OCI-LY7 (cell line): Measurements from ENCODE around the gene ETV1.

Experiments
- CTCF ChIP-seq: fragments of 200-600 bp; sonication (generic); conservative IDR thresholded peaks from 2 replicates; pipeline ENCODE4 v1.5.1; 2014; ENCODE audit warnings: mild to moderate bottlenecking, antibody characterized with exemption, low read length, moderate library complexity, mixed read lengths
- EZH2phosphoT487 ChIP-seq: fragments of 200-600 bp; sonication (generic); IDR thresholded peaks from 2 replicates; pipeline ENCODE4 v1.6.1; 2018; ENCODE audit warnings: low read depth, borderline replicate concordance, mild to moderate bottlenecking, mixed run types, antibody characterized with exemption, low read length, moderate library complexity, mixed read lengths

GRCh38 chr7:13871008-13871407 is 118.5 kb downstream of the ETV1 start:
- TF ChIP-seq CTCF (no peak), EZH2phosphoT487 (no peak)
